Neuronal stem cell (in vitro differentiated cells): ENCODE data around the gene PDE4B.
A peak's percentile ranks its signal among the peaks of the same experiment; 100 is the strongest.

ENCODE experiments used
- DNase-seq: peaks from one replicate; pipeline ENCODE4 v3.0.0-alpha.2; 2013; ENCODE audit warnings: low spot score
- H2AFZ ChIP-seq: one replicate; pipeline ENCODE4 v1.6.1; 2013; ENCODE audit warnings: mild to moderate bottlenecking, low read length, inconsistent platforms
- H2AK5ac ChIP-seq: 2 replicates; pipeline ENCODE4 v1.6.1; 2013; ENCODE audit warnings: low read depth, mild to moderate bottlenecking, inconsistent platforms, low read length, moderate library complexity, mixed read lengths
- H2BK120ac ChIP-seq: 2 replicates; pipeline ENCODE4 v1.6.1; 2013; ENCODE audit warnings: low read depth, mild to moderate bottlenecking, inconsistent platforms, low read length, moderate library complexity, mixed read lengths
- H2BK12ac ChIP-seq: one replicate; pipeline ENCODE4 v1.6.1; 2013; ENCODE audit warnings: low read length, inconsistent platforms
- H2BK15ac ChIP-seq: 2 replicates; pipeline ENCODE4 v1.6.1; 2013; ENCODE audit warnings: mild to moderate bottlenecking, low read length, inconsistent platforms, mixed read lengths
- H2BK5ac ChIP-seq: one replicate; pipeline ENCODE4 v1.6.1; 2013; ENCODE audit warnings: inconsistent platforms, mild to moderate bottlenecking, low read length, moderate library complexity
- H3K14ac ChIP-seq: one replicate; pipeline ENCODE4 v1.6.1; 2013; ENCODE audit warnings: low read length, inconsistent platforms
- H3K18ac ChIP-seq: 2 replicates; pipeline ENCODE4 v1.6.1; 2013; ENCODE audit warnings: low read length, inconsistent platforms
- H3K23ac ChIP-seq: 2 replicates; pipeline ENCODE4 v1.6.1; 2013; ENCODE audit warnings: low read depth, mild to moderate bottlenecking, mixed read lengths, low read length, inconsistent platforms; ENCODE audit not compliant: poor library complexity
- H3K27ac ChIP-seq: replicated peaks from 3 replicates; pipeline ENCODE4 v1.5.1; 2013; ENCODE audit warnings: low read length, inconsistent platforms
- H3K27me3 ChIP-seq, 3 experiments: 2 replicates each; pipeline ENCODE4 v1.6.1; 2013; ENCODE audit warnings: low read length in 3 of 3, mild to moderate bottlenecking in 2 of 3, inconsistent platforms in 1 of 3, low read depth in 1 of 3, mixed read lengths in 1 of 3, moderate library complexity in 1 of 3; ENCODE audit not compliant: control insufficient read depth in 3 of 3, insufficient read depth in 3 of 3
- H3K36me3 ChIP-seq, 2 donors: replicated peaks in 1 of 2; 2 replicates each; pipeline ENCODE4 v1.6.1; 2013; ENCODE audit warnings: low read length in 2 of 2; ENCODE audit not compliant: control insufficient read depth in 2 of 2, insufficient read depth in 2 of 2
- H3K4ac ChIP-seq: 2 replicates; pipeline ENCODE4 v1.6.1; 2013; ENCODE audit warnings: inconsistent platforms, mild to moderate bottlenecking, low read length, moderate library complexity
- H3K4me1 ChIP-seq, 2 donors: 1 replicate in 1 of 2; 2 replicates in 1 of 2; pipeline ENCODE4 v1.6.1; 2013; ENCODE audit warnings: low read length in 2 of 2, low read depth in 1 of 2; ENCODE audit not compliant: control insufficient read depth in 2 of 2, insufficient read depth in 1 of 2
- H3K4me2 ChIP-seq: one replicate; pipeline ENCODE4 v1.6.1; 2013; ENCODE audit warnings: mild to moderate bottlenecking, low read length, inconsistent platforms; ENCODE audit not compliant: insufficient read depth, poor library complexity, severe bottlenecking
- H3K4me3 ChIP-seq, 2 donors: 2 replicates each; pipeline ENCODE4 v1.5.1; 2013; ENCODE audit warnings: low read length in 2 of 2, mild to moderate bottlenecking in 2 of 2, inconsistent platforms in 1 of 2, moderate library complexity in 1 of 2
- H3K79me1 ChIP-seq: one replicate; pipeline ENCODE4 v1.6.1; 2013; ENCODE audit warnings: low read depth, mild to moderate bottlenecking, inconsistent platforms, low read length, moderate library complexity
- H3K9ac ChIP-seq: one replicate; pipeline ENCODE4 v1.6.1; 2013; ENCODE audit warnings: mild to moderate bottlenecking, low read depth, low read length, inconsistent platforms; ENCODE audit not compliant: poor library complexity
- H3K9me3 ChIP-seq, 2 donors: replicated peaks in 1 of 2; 2 replicates each; pipeline versions ENCODE3 to v1.6.1; 2013; ENCODE audit warnings: low read length in 2 of 2, mild to moderate bottlenecking in 2 of 2, inconsistent platforms in 1 of 2, low read depth in 1 of 2, mixed read lengths in 1 of 2, moderate library complexity in 1 of 2; ENCODE audit not compliant: control insufficient read depth in 2 of 2, insufficient read depth in 1 of 2
- H4K8ac ChIP-seq: one replicate; pipeline ENCODE4 v1.6.1; 2013; ENCODE audit warnings: low read depth, mild to moderate bottlenecking, inconsistent platforms, low read length, moderate library complexity
- H4K91ac ChIP-seq: one replicate; pipeline ENCODE4 v1.6.1; 2013; ENCODE audit warnings: low read length, low read depth, mild to moderate bottlenecking, inconsistent platforms; ENCODE audit not compliant: poor library complexity
- WGBS, 2 donors: extraction: QIAGEN DNeasy Blood & Tissue Kit; methylation state at CpG; one replicate each; pipeline ENCODE4 v1.1.7; 2013; ENCODE audit warnings: missing lambda C conversion rate in 2 of 2, mixed read lengths in 1 of 2; ENCODE audit not compliant: insufficient read length in 2 of 2, insufficient replicate concordance in 1 of 2; ENCODE audit errors: extremely low coverage in 2 of 2; 5-methylcytosine and 5-hydroxymethylcytosine counted together

The PDE4B gene

DNA sequence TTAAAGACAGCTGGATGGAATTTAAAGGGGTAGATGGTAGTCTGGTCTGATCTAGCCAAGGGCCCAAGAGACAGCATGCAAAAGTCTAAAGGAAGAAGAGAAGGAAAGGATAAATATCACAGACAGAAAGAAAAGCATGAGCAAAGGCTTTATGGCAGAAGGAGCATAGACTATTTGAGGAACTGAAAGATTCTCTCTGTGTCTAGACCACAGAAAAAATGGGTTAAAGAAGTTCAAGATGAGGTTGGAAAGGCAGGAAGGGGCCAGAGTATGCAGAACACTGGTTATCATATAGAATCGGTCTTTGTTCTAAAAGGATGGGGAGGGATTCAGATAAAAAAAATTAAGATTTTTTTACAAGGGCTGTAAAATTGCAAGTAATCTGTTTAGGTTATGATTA is 604.5 kb downstream of the PDE4B start:
- Histone ChIP-seq H3K27ac (no peak overlapping the region), H3K27me3 (no peaks in the 10 kb centered on the region), H3K4me3 (no peak overlapping the region), H2BK5ac (no peak overlapping the region), H4K8ac (no peak overlapping the region), H3K4me1 (peaks cover 0 to 3% of the 10 kb centered on the region in 2 donors), H3K79me1 (no peaks in the 10 kb centered on the region), H3K23ac (no peak overlapping the region), H3K9ac (no peak overlapping the region), H3K18ac (no peak overlapping the region), H3K14ac (no peak overlapping the region), H2BK120ac (no peak overlapping the region), H2BK15ac (no peak overlapping the region), H3K36me3 (no peaks in the 10 kb centered on the region), H3K4me2 (no peak overlapping the region), H3K9me3 (no peaks in the 10 kb centered on the region), H2AK5ac (no peak overlapping the region), H3K4ac (no peak overlapping the region), H2AFZ (no peak overlapping the region), H4K91ac (no peak overlapping the region), H2BK12ac (no peak overlapping the region)
- no CpG with 5 or more reads among the region's 1 CpG for WGBS, 2 donors
- no peak for DNase-seq

GRCh38 chr1:66399888-66400529 is 607.3 kb downstream of the PDE4B start:
- Histone ChIP-seq H3K9me3 (no peaks in the 10 kb centered on the region), H4K91ac (no peak overlapping the region), H3K4me3 (no peak overlapping the region), H3K4me2 (no peak overlapping the region), H3K18ac (no peak overlapping the region), H2AK5ac (no peak overlapping the region), H4K8ac (no peak overlapping the region), H3K23ac (no peak overlapping the region), H3K4me1 (peaks cover 0 to 3% of the 10 kb centered on the region in 2 donors), H2BK15ac (no peak overlapping the region), H2BK12ac (no peak overlapping the region), H3K79me1 (no peaks in the 10 kb centered on the region), H3K9ac (no peak overlapping the region), H2BK5ac (no peak overlapping the region), H2BK120ac (no peak overlapping the region), H2AFZ (no peak overlapping the region), H3K27ac (no peak overlapping the region), H3K27me3 (no peaks in the 10 kb centered on the region), H3K4ac (no peak overlapping the region), H3K36me3 (no peaks in the 10 kb centered on the region), H3K14ac (no peak overlapping the region)
- no peak for DNase-seq
- no CpG with 5 or more reads among the region's 3 CpGs for WGBS, 2 donors

DNA sequence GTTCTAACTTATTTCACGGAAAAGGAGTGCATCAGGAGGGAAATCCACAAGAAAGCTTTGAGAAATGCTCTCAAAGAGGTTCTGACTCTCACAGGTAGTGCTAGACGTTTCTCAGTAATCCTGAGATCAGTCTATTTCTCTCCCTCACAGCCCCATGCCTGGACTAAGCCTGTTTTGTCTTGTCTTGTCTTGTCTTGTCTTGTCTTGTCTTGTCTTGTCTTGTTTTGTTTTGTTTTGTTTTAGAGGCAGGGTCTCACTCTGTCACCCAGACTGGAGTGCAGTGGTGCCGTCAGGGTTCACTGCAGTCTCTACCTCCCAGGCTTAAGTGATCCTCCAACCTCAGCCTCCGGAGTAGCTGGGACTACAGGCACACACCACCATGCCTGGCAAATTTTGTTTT is 608.0 kb downstream of the PDE4B start:
- WGBS, 2 donors, result no CpG with 5 or more reads among the region's 4 CpGs
- Histone ChIP-seq H4K8ac (no peak overlapping the region), H3K27ac (no peak overlapping the region), H3K27me3 (no peaks in the 10 kb centered on the region), H3K23ac (no peak overlapping the region), H2BK15ac (no peak overlapping the region), H2BK120ac (no peak overlapping the region), H3K79me1 (no peaks in the 10 kb centered on the region), H3K36me3 (no peaks in the 10 kb centered on the region), H3K18ac (no peak overlapping the region), H3K4me3 (no peak overlapping the region), H2AK5ac (no peak overlapping the region), H3K4me2 (no peak overlapping the region), H3K14ac (no peak overlapping the region), H3K4me1 (no peaks in the 10 kb centered on the region), H2BK12ac (no peak overlapping the region), H2AFZ (peak overlapping the region; percentile 6), H4K91ac (no peak overlapping the region), H3K4ac (no peak overlapping the region), H3K9ac (no peak overlapping the region), H3K9me3 (no peaks in the 10 kb centered on the region), H2BK5ac (no peak overlapping the region)
- DNase-seq, result no peak

GRCh38 chr1:66401244-66401643 is 608.5 kb downstream of the PDE4B start:
- Histone ChIP-seq H4K8ac (no peak overlapping the region), H3K14ac (no peak overlapping the region), H2AFZ (no peak overlapping the region), H2BK15ac (no peak overlapping the region), H3K4me2 (no peak overlapping the region), H2BK120ac (no peak overlapping the region), H3K23ac (no peak overlapping the region), H3K4me1 (no peaks in the 10 kb centered on the region), H3K27me3 (no peaks in the 10 kb centered on the region), H3K27ac (no peak overlapping the region), H3K79me1 (no peaks in the 10 kb centered on the region), H3K18ac (no peak overlapping the region), H2BK5ac (no peak overlapping the region), H3K36me3 (no peaks in the 10 kb centered on the region), H2AK5ac (no peak overlapping the region), H3K4me3 (no peak overlapping the region), H3K9ac (no peak overlapping the region), H2BK12ac (no peak overlapping the region), H4K91ac (no peak overlapping the region), H3K9me3 (no peaks in the 10 kb centered on the region), H3K4ac (no peak overlapping the region)
- WGBS, 2 donors, result no CpG with 5 or more reads among the region's 2 CpGs
- no peak for DNase-seq
